ENCODE results near the gene BABAM2.

Gene BABAM2

DNA sequence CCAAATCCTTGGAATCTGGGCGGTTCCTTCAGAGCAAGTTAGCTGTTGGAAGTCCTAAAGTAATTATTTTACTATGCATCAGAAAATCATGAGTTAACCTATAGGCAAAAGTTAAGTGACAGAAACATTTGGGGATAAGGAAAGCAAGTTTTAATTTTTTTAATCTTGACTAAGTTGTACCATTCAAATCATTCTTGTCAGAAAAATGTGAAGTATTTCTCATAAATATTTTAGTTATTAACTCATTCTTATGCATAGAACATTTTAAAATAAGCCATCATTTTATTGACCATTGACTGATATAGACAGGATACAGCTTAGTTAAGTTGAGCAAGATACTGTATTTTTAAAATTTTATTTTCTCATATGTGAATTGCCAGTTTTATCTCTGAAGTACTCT, 403.9 kb downstream of the BABAM2 start:
- H3K9ac ChIP-seq (ENCODE audit: low read depth, low read length): no peak overlapping the region
- DNase-seq: no peak

DNA sequence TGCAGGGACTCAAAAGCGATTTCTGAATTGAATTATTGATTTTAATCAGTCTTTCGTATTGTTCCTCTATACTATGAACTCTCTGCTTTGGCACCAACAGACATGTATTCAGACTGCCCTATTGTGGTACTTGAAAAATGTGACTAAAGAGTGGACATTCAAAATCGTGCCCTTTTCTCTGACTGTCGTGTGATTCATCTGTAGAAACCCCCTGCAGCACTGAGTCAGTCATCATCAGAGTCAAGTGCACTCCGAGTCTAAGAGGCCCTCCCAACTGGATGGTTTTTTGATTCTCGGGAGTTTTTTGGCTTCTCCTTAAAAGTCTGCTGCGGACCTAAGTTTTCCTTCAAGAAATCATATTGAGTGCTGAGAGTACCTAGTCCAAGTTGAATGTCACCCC, 405.7 kb downstream of the BABAM2 start:
- Histone ChIP-seq H3K27me3 (ENCODE audit: insufficient read depth, low read length, poor library complexity) (no peaks in the 10 kb centered on the region), H3K9me3 (ENCODE audit: insufficient read depth, low read length, severe bottlenecking) (no peaks in the 10 kb centered on the region), H3K4me2 (ENCODE audit: insufficient read depth, low read length) (no peak overlapping the region), H3K27ac (ENCODE audit: low read length) (no peak overlapping the region), H3K36me3 (ENCODE audit: insufficient read depth, low read length) (peaks cover 12% of the 10 kb centered on the region; the same call in 1 of the 2 replicates), H3K4me3 (ENCODE audit: low read depth in 1 of 2, low read length in 2 of 2) (no peak overlapping the region), H3K9ac (ENCODE audit: low read depth, low read length) (no peak overlapping the region), H3K79me2 (ENCODE audit: insufficient read depth, low read length) (no peaks in the 10 kb centered on the region), H2AFZ (ENCODE audit: low read depth, low read length) (no peak overlapping the region), H3K4me1 (ENCODE audit: insufficient read depth, low read length) (no peaks in the 10 kb centered on the region), H4K20me1 (ENCODE audit: insufficient read depth, low read length) (no peaks in the 10 kb centered on the region)
- TF ChIP-seq, protein P1, sequence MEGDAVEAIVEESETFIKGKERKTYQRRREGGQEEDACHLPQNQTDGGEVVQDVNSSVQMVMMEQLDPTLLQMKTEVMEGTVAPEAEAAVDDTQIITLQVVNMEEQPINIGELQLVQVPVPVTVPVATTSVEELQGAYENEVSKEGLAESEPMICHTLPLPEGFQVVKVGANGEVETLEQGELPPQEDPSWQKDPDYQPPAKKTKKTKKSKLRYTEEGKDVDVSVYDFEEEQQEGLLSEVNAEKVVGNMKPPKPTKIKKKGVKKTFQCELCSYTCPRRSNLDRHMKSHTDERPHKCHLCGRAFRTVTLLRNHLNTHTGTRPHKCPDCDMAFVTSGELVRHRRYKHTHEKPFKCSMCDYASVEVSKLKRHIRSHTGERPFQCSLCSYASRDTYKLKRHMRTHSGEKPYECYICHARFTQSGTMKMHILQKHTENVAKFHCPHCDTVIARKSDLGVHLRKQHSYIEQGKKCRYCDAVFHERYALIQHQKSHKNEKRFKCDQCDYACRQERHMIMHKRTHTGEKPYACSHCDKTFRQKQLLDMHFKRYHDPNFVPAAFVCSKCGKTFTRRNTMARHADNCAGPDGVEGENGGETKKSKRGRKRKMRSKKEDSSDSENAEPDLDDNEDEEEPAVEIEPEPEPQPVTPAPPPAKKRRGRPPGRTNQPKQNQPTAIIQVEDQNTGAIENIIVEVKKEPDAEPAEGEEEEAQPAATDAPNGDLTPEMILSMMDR (IDR thresholded peaks at IDR 0.05; ENCODE audit: borderline replicate concordance, extremely low read depth, low read length, poor library complexity, severe bottlenecking): no peak
- ATAC-seq (ENCODE audit: insufficient read depth, low read depth) (no peak), DNase-seq (no peak)

More for the DNA sequence above, 403.9 kb downstream of the BABAM2 start:
- Histone ChIP-seq H3K9me3 (ENCODE audit: insufficient read depth, low read length, severe bottlenecking) (no peaks in the 10 kb centered on the region), H2AFZ (ENCODE audit: low read depth, low read length) (no peak overlapping the region), H3K4me3 (ENCODE audit: low read depth in 1 of 2, low read length in 2 of 2) (no peak overlapping the region), H3K27ac (ENCODE audit: low read length) (no peak overlapping the region), H3K36me3 (ENCODE audit: insufficient read depth, low read length) (peaks cover 5% of the 10 kb centered on the region; the same call in 1 of the 2 replicates), H3K4me1 (ENCODE audit: insufficient read depth, low read length) (no peaks in the 10 kb centered on the region), H3K27me3 (ENCODE audit: insufficient read depth, low read length, poor library complexity) (no peaks in the 10 kb centered on the region), H4K20me1 (ENCODE audit: insufficient read depth, low read length) (no peaks in the 10 kb centered on the region), H3K4me2 (ENCODE audit: insufficient read depth, low read length) (no peak overlapping the region), H3K79me2 (ENCODE audit: insufficient read depth, low read length) (no peaks in the 10 kb centered on the region)
- no peak for ATAC-seq (ENCODE audit: insufficient read depth, low read depth)
- TF ChIP-seq, protein P1 (IDR thresholded peaks at IDR 0.05; ENCODE audit: borderline replicate concordance, extremely low read depth, low read length, poor library complexity, severe bottlenecking): no peak
- TF ChIP-seq EZH2 (IDR thresholded peaks at IDR 0.05; ENCODE audit: borderline replicate concordance, low read depth, low read length, severe bottlenecking): no peak

DNA sequence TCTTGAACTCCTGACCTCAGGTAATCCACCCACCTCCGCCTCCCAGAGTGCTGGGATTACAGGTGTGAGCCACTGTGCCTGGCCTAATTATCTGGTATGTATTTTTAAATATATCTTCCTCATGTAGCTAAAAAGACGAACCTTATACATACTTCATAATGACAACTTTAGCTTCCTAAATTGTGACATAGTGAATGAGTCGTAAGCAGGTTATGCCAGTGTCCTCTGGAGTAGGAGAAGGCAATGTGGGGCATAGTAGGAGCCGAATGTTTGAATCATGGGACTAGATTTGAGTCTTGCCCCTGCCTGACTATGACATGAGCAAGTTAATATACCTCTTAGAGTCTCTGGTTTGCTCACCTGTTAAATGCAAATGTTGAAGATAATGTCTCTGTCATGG, 406.4 kb downstream of the BABAM2 start:
- Histone ChIP-seq H3K27me3 (ENCODE audit: insufficient read depth, low read length, poor library complexity) (no peaks in the 10 kb centered on the region), H4K20me1 (ENCODE audit: insufficient read depth, low read length) (no peaks in the 10 kb centered on the region), H3K36me3 (ENCODE audit: insufficient read depth, low read length) (peaks cover 15% of the 10 kb centered on the region; the same call in 1 of the 2 replicates), H3K27ac (ENCODE audit: low read length) (no peak overlapping the region), H3K9ac (ENCODE audit: low read depth, low read length) (no peak overlapping the region), H3K9me3 (ENCODE audit: insufficient read depth, low read length, severe bottlenecking) (no peaks in the 10 kb centered on the region), H3K4me2 (ENCODE audit: insufficient read depth, low read length) (no peak overlapping the region), H3K4me1 (ENCODE audit: insufficient read depth, low read length) (no peaks in the 10 kb centered on the region), H2AFZ (ENCODE audit: low read depth, low read length) (no peak overlapping the region), H3K4me3 (ENCODE audit: low read depth in 1 of 2, low read length in 2 of 2) (no peak overlapping the region), H3K79me2 (ENCODE audit: insufficient read depth, low read length) (no peaks in the 10 kb centered on the region)
- DNase-seq: no peak
- TF ChIP-seq, protein P1 (IDR thresholded peaks at IDR 0.05; ENCODE audit: borderline replicate concordance, extremely low read depth, low read length, poor library complexity, severe bottlenecking): no peak
- TF ChIP-seq EZH2 (IDR thresholded peaks at IDR 0.05; ENCODE audit: borderline replicate concordance, low read depth, low read length, severe bottlenecking): no peak
- no peak for ATAC-seq (ENCODE audit: insufficient read depth, low read depth)

DNA sequence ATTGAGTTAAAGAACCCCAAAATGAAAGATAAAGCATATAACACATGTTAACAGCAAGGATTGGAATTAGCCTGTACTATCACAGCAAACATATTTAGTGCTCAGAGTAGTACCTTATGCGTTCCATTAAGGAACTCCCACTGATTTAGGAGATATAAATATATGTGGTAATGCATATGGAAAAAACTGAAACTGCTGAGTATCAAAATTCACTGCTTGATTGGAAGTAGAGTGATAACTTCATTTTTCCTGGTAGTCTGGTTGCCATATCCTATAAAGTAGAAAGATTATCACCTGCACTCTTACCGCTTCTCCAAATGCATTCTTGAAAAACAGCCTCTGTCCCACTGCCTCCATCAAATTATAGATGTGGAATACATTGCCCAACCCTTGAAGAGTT, 407.0 kb downstream of the BABAM2 start:
- H4K20me1 ChIP-seq (ENCODE audit: insufficient read depth, low read length): no peaks in the 10 kb centered on the region
- H3K36me3 ChIP-seq (ENCODE audit: insufficient read depth, low read length): peaks cover 15% of the 10 kb centered on the region; the same call in 1 of the 2 replicates
- DNase-seq (no peak), ATAC-seq (ENCODE audit: insufficient read depth, low read depth) (no peak)
- no peaks in the 10 kb centered on the region for H3K4me1 ChIP-seq (ENCODE audit: insufficient read depth, low read length)
- H3K9ac ChIP-seq (ENCODE audit: low read depth, low read length): no peak overlapping the region
- H3K4me2 ChIP-seq (ENCODE audit: insufficient read depth, low read length): no peak overlapping the region
- no peaks in the 10 kb centered on the region for H3K79me2 ChIP-seq (ENCODE audit: insufficient read depth, low read length)
- no peak overlapping the region for H2AFZ ChIP-seq (ENCODE audit: low read depth, low read length)
- no peaks in the 10 kb centered on the region for H3K9me3 ChIP-seq (ENCODE audit: insufficient read depth, low read length, severe bottlenecking)
- no peaks in the 10 kb centered on the region for H3K27me3 ChIP-seq (ENCODE audit: insufficient read depth, low read length, poor library complexity)
- no peak overlapping the region for H3K27ac ChIP-seq (ENCODE audit: low read length)
- TF ChIP-seq EZH2 (IDR thresholded peaks at IDR 0.05; ENCODE audit: borderline replicate concordance, low read depth, low read length, severe bottlenecking): no peak
- TF ChIP-seq, protein P1 (IDR thresholded peaks at IDR 0.05; ENCODE audit: borderline replicate concordance, extremely low read depth, low read length, poor library complexity, severe bottlenecking): no peak
- H3K4me3 ChIP-seq (ENCODE audit: low read depth in 1 of 2, low read length in 2 of 2): no peak overlapping the region

All from DND-41 (cell line).